ENCODE data around the gene ADGRV1.

DNA sequence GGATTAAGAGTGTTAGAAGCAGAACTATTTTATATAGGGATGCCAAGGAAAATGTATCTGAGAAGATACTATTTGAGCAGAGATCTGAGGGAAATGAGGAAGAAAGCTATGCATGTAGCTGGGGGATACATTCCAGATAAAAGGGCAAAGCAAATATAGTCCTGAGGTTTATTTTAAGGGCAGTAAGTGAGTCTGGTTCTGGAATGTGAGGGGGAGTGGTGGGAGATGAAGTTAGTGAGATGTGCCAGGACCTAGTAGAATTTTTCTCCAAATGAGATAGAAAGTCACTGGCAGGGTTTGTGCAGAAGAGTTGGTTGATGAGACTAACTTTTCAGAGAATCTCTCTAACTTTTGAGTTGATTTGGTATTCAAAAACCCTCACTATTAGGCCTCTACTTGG, 374.7 kb downstream of the ADGRV1 start:
- TF ChIP-seq POLR2AphosphoS5 (IDR thresholded peaks at IDR 0.05) (no peak), POLR2A (IDR thresholded peaks at IDR 0.05) (no peak)
- TF ChIP-seq, protein P1, sequence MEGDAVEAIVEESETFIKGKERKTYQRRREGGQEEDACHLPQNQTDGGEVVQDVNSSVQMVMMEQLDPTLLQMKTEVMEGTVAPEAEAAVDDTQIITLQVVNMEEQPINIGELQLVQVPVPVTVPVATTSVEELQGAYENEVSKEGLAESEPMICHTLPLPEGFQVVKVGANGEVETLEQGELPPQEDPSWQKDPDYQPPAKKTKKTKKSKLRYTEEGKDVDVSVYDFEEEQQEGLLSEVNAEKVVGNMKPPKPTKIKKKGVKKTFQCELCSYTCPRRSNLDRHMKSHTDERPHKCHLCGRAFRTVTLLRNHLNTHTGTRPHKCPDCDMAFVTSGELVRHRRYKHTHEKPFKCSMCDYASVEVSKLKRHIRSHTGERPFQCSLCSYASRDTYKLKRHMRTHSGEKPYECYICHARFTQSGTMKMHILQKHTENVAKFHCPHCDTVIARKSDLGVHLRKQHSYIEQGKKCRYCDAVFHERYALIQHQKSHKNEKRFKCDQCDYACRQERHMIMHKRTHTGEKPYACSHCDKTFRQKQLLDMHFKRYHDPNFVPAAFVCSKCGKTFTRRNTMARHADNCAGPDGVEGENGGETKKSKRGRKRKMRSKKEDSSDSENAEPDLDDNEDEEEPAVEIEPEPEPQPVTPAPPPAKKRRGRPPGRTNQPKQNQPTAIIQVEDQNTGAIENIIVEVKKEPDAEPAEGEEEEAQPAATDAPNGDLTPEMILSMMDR (IDR thresholded peaks at IDR 0.05), result no peak

Measured in stomach (tissue), 4 donors.